GM19239 (cell line): ENCODE measurements around the gene TNFSF13.
"Not testable (repeated sequence)": the region's sequence is repeated elsewhere in the genome, so short reads cannot be mapped to it uniquely, and the experiment has no call there.

Source experiments
- DNase-seq: peaks from one replicate; pipeline ENCODE4 v3.0.0; 2011; ENCODE audit warnings: low spot score; ENCODE audit not compliant: insufficient read length
- FAIRE-seq: peaks from 2 replicates; lab custom pipeline; 2011; peaks lifted over from hg19 to GRCh38; lab: Jason Lieb, UNC

Gene TNFSF13

DNA sequence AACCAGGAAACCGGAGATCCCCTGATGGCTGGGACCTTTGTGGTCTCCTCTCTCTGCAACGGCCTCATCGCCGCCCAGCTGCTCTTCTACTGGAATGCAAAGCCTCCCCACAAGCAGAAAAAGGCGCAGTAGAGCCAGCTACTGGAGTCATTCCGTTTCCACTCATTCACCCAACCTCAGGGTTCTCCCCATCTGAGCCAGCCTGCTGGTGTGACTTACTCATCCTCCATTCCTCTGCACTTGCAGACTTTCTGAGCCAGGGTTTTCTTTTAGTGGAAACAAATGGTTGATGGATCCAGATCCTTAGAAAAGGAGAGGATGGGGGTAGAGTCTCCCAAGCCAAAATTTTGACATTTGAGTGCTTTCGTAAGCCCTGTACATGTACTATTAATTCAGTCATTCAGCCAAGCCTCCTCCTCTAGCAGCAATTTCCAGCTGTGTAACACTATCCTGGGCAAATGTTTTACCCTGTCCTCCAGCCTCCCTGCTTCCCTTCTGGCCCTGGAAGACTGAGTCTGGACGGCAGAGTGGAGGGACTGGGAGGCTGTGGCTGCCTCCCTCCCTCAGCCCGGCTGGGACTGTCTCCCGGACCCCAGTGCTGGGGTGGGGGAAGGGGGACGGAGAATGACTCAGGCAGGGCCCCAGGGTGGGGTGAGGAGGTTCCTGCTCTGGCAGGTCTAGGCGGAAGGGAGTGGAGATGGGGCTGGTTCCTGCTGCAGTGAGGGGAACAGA lies 29.0 kb downstream of the TNFSF13 start:
- DNase-seq = no peak
- FAIRE-seq = no peak

DNA sequence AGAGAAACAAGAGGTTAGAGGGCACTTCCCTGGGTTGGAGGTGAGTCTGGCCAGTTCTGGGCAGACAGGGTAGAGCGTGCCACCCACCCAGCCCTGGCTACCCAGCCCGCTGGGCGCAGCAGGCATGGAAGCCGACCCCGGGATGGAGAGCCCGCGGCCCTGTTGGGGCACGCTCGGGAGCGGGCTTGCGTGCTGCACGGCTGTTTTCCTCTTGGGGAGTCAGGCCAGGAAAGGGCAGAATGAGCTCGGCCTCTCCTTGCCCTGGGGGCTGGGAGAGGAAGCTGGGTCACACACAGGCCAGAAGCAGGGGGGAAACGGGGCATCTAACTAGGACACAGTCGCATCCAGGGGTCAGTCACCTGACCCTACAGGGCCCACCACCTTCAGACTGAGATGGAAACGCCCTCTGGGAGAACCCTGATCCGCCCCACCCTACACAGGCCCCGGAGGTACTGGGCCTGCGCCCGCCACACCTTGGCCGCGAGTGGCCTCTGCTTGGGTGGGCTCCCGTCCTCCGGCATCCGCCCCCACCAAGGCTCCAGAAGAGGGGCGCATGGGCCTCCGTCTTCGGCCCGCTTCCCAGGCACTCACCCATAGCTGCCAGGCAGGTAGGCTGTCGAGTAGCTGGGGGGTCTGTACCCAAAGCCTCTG lies 30.1 kb downstream of the TNFSF13 start:
- DNase-seq (no peak), FAIRE-seq (no peak)

DNA sequence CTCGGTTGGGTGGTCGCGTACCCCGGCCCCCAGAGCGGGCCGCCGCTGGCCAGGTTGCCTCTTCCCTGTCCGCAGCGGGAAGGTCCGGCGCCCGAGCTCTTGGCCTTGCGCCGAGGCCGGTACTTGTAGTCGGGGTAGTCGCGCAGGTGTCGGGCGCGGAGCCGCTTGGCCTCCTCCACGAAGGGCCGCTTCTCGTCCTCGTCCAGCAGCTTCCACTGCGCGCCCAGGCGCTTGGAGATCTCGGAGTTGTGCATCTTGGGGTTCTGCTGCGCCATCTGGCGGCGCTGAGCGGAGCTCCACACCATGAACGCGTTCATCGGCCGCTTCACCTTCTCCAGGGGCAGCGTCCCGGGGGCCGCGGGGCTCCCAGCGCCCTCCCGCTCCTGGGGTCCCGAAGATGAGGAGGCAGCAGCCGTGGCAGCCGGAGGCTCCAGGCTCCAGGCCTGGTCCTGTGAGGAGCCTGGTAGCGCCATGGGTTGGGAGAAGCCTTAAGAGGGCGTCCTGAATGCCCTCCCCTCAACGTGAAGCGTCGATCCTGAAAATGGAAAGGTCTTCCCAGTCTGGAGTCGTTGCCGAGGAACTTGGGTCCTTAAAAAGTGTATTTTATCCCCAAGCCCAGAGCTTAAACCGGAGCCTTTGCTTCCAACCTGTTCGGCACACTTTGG lies 30.8 kb downstream of the TNFSF13 start:
- peak; percentile 88 for DNase-seq
- peak; percentile 63 for FAIRE-seq

DNA sequence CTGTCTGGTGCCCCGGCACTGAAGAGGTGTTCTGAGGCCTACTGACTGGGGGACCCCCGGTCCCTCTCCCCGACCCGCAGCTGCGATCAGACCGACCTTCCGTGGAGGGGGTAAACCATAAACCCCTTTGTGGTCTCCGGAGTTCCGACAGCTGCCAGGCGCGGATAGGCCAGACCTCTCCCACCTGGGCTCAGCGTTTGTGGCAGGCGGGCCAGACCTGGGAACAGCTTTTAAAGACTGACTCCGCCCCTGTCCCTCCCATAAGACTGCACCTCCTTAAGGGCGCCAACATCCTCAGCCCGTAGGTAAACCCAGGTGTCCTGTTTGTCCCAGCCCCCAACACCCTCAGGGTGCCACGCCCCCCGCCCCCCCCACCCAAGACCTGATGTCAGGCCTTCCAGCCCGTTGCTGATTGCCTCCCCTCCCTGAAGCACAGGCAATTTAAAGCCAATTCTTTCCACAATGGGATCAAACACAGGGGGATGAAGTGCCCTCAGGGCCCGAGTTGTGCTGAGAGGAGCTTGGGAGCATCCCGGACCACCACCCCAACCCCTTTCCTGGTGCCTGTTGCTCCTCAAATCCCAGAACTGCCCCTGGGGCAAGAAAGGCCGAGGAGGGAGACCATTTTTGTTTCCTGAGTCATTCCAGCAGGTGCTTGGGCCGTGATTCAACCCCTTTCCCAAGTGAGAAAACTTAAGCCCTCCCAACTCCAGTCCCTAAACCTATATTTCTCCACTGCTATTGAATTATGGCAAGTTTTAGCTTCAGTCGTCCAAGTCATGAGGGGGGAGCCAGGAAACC lies 31.5 kb downstream of the TNFSF13 start, which contains the start of gene SOX15:
SOX15 (minus strand) TSS at position 204 of the 801 bp plus-strand sequence. CDS start 418 bp downstream, outside the sequence.
- DNase-seq (no peak), FAIRE-seq (no peak)

DNA sequence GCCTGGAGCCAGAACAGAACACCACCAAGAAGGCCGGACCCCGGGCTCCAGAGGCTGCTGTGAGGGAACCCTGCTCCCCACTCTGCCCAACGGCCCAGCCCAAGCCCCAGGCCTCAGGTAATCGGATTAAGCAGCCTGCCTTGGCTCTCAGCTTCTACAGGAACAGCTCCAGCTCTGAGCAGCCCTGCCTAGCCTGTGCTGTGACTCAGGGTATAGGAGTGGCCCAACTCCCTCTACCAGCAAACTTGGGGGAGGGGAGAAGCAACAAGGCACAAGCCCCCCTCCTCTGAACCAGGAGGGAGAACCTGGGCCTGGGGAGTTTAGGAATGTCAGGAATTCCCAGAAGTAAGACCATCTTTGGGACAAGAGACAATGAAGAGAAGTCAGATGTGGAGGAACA lies 32.2 kb downstream of the TNFSF13 start:
- no peak for DNase-seq

DNA sequence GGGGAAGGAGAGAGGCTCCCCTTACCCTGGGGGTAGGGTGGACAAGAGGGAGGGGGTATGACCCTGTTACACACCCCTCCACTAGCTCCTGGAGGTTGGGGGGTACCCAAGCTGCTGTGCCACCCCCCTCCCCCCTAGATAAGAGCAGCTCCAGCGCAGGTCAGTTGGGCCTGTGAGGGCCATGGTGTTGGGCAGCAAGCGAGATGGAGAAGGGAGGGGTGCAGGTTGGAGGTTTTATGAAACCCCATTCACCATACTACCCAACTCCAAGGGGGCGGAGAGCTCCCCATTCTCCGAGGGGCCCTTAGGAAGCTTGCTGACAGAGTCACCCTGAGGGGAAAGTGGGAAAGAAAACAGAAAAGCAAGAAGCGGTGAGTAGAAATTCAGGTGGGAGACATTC lies 33.0 kb downstream of the TNFSF13 start:
- FAIRE-seq (no peak), DNase-seq (no peak)

More for the DNA sequence above, 32.2 kb downstream of the TNFSF13 start:
- no peak for FAIRE-seq

DNA sequence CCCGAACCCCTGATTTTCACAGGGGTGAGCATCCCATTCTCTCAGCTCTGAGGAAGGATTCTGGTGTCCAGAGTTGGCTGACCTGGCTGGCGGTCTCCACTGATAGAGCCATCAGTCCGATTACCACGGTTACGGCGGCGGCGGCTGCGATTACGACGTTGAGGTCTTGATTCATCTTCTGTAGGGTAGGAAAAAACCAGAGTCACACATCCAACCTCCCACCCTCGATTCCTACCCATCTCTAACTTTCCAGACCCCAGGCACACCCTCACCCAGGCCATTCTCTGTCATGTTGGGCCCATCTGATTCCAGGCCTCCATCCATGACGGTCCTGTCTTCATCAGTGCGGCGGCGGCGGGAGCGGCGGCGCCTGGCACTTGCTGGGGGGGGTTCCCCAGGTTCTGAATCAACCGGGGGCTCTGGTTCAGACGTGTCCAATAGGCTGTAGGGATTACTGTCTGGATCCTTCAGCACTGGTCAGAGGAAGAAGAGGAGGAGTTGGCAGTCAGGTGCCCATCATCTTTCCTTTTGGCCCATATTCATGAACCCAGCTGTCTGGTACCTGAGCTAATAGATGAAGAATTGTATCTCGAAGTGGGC lies 34.0 kb downstream of the TNFSF13 start:
- no peak for FAIRE-seq

DNA sequence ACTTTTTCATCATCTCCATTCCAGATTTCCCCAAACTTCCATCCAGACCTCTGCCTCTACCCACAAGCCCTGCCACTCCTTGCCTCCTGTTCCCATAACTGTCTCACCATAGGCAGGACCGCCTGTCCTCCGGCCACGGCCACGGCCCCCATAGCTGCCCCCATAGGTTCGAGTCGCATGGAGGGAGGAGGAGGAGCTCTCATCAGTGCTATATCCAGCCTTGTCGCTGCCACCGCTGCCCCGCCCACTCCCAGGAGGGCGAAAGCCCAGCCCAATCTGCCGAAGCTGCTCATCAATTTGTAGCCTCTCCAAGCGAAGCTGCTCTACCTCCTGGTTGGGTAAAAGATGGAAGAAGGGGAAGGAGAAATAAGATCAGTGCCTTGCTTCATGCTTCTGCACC lies 34.7 kb downstream of the TNFSF13 start:
- DNase-seq (no peak), FAIRE-seq (no peak)

More for the DNA sequence above, 34.0 kb downstream of the TNFSF13 start:
- no peak for DNase-seq

DNA sequence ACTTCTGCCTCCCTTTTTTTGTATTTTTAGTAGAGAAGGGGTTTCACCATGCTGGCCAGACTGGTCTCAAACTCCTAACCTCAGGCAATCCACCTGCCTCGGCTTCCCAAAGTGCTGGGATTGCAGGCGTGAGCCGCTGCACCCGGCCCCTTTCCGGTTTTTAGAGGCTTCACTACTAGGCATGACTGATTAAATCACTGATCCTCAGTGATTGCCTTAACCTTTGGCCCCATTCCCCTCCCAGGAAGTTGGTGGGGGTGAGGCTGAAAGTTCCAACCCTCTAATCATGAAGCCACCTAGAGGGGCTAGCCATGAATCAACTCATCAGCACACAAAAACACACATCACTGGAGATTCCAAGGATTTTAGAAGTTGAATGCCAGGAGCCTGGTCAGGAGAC lies 39.0 kb downstream of the TNFSF13 start:
- DNase-seq, FAIRE-seq: not testable (repeated sequence)

DNA sequence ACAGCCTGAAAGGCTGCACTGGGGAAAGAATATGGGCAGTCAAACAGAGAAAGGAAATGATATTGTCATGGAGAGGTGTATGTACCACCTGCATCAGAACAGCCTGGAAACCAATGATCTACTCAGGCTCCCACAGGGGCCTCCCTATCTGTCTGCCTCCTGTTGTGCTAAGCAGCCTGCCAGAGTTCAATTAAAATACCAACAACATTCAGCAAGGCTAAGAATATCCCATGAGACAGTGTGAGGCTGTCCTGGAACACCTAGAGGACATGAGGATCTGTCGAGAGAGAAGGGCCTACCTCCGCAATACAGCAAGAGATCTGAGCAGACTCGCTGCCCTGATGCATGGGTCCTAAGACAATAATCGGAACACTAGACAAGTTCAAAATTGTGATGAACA lies 47.7 kb downstream of the TNFSF13 start:
- DNase-seq (no peak), FAIRE-seq (no peak)

DNA sequence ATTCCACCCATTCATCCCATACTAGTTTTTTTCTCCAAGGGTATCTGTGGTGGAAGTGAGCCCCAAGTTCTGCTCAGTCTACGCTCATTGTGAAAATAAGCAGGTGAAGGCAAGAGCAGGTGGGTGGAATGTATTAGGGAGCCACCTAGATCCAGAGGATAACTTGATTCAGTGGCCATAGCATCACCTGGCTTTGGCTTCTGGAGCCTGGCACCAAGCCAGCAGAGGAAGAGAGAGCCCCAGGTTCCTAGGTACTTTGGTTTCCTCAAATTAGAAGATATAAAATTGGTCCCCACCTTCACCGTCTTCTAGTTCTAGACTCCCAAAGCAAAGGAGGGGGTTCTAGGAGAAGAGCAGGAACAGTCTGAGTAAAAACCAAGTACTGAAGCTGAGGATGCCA lies 52.1 kb downstream of the TNFSF13 start:
- DNase-seq (no peak), FAIRE-seq (no peak)
